HG03469 (cell line): ENCODE measurements around the gene DNAJB8.

Experiments
- ATAC-seq: cut with Tn5 transposase; IDR thresholded peaks from one replicate; pipeline ENCODE4 v1.9.1; 2021; ENCODE audit warnings: mild to moderate bottlenecking, moderate library complexity, moderate number of reproducible peaks; ENCODE audit not compliant: unreplicated experiment

DNAJB8 gene

DNA sequence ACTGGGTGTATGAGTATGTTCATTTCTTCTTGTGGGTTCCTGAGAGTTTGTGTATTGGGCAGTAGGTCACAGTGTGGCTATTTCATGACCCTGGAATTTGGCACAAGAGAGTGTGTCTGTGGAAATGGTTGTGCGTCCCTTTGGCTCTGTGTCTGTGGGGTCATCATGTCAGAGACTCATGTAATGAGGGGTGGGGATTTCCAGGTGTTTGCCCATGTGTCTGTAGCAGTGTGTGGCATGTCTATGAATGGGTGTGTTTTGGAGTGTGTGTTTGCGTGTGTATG is 27.6 kb upstream of the DNAJB8 start:
- ATAC-seq: no peak

DNA sequence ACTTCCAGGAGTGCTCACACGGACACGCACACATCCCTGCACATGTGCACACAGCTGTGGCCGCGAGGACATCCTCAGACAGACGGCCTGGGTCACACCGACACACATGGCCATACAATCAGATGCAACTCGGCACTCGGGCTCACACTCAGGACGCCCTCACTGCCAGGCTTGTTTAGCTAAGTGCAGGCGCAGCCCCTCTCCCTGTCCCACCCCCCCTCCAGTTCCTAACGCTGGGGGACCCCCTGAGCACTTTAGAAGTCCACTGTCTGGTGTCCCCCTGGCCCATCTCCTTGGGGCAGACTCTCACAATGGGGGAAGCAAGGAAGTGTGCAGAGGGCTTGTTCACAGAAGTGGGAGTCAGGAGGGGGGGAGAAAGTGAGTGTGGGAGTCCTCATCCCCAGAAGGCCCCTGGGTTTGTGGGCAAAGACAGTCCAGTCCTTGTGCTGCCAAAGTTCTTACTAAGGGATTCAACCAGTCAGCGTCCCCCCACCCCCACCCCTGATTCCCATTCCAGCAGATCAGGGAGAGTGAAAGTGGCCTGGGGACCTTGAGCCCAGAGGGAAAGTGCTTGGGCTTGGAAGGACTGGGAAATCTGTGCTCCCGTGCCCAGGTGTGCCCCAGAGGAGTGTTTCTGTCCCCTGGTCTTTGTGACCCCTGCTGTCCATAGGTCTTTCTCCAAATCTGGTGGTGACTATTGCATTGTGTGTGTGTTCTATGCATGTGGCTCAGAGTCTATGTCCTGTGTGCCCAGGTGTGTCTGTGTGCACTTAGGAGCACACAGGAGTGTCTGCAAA is 27.1 kb upstream of the DNAJB8 start:
- no peak for ATAC-seq

DNA sequence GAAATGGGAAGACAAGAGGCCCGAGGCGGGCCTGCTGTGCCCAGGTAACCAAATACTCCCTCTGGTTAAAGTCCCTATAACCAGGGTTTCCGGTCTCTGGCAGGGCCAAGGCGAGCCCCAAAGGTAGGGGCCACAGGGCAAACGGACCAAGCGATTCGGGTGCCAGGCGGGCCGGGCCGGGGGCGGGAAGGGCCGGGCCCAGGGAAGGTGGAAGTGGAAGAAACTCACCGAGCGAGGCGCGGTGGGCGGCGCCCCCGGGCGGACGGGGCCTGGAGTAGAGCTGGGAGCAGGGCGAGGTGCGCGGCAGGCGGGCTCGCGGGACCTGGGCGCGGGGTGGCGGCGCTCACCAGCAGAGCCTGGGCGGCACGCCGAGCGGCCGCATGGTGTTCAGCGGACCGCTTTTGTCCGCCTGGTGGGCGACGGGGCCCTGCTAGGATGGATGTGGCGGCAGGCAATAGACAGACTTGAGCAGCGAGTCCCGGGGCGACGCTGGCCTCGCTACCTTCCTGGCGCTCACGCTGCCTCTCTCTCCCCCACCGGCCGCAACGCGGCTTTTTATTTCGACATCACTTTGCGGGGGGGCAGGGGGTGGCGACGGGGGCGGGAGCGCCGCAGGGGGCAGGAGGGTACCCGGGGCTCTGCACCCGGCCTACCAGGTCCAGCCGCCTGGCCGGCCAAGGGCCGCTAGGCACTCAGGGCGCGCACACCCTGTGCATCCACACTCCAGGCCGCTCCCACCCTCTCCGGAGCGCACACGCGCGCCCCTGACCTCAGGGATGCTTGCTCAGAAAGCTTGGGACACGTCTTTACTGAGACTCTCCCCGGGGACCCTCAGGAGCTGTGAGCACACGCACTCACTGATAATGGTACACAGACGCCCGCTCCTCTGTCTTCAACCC is 26.2 kb upstream of the DNAJB8 start, which contains the start of gene GATA2:
Gene GATA2, minus strand, starts transcription at position 531 of the 899 bp plus-strand sequence. CDS start 6,170 bp downstream, outside the sequence.
- no peak for ATAC-seq

DNA sequence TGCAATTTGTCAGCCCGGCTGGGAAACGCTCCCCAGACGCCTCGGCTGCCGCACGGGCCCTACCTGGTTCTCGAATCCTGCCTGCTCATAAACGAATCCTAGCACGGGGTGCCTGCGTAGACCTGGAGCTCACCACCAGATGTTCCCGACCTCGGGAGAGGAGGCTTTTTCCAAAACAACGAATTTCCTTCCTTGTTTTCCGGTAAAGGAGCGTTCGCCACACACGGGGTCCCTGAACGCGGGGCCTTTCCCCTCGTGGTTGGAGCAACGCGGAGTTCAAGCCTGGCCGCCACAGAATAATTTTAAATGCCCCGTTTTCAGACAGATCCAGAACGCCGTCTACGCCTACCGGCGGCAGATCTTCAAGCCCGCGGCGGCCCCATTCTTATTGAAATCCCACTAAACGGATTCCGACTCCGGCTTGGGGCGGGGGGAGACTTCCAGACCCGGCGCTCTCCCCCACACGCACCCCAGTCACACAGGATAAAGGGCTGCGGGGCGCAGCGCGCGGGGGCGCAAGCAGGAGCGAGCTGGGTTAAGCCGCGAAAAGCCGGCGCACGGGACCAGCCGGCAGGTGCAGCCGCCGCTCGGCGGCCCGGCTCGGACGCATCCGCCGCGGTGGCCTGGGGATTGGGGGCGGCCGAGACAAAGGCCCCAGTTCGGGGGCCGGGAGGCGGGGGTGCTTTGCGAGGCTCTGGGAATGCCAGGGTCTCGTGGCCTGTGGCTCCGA is 25.4 kb upstream of the DNAJB8 start:
- no peak for ATAC-seq

DNA sequence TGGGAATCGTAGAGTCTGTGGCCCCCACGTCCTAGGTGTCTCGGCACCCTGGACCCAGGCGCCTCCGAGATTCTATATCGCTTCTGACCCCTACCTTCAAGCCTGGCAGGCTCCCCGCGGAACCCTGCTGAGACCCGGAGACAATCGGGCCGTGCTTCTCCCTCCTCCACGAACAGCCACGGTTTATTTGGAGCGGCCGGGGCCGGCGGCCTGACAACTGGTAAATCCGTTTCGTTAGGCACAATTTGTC is 24.9 kb upstream of the DNAJB8 start:
- no peak for ATAC-seq

DNA sequence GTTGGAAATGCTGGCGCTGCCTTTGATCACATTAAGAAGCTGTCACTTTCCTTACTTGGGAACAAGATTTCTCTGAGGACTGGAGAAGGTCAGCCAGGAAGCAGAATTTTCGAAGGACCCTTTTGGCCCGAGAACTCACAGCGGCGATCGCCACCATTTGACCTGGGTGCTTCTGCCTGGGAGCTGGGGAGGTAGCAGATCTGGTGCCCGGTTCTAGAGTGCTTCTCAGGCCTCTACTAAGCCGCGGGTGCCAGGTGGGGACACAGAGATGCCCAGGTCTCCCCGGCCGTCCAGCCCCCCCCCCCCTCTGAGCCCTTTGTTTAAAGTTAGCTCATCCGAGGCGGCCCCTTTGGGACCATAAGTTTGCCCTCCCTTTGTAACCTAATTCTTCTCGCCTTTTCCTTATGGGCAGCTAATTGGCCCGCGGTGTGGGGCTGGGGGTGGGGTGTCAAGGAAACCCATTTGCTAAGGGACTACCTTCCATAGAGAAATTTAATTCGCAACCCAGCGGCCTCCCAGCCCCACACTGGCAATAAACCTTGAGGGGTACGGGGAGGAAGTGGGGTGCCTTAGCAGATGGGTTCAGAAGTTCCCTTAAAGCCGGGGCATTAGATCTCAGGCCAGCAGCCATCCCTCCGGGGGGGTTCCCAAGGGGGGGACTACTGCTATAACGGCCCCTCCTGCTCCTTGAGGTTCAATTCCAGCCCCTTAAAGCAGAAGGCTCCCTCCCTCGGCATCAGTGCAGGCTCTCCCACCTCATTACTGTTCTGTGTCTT is 24.4 kb upstream of the DNAJB8 start:
- ATAC-seq: no peak

DNA sequence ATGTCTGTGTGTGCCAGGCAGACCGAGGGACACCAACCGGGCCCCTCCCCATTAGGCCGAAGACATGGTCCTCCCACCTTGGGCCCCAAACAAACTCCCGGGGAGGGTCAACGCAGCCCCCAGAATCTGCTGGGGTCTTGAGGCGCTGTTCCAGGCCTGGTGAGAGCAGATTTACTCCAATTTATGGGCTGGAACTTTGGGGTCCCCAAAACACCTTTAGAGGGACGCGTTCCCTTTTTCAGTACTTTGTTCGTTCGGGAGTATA is 23.9 kb upstream of the DNAJB8 start:
- no peak for ATAC-seq

DNA sequence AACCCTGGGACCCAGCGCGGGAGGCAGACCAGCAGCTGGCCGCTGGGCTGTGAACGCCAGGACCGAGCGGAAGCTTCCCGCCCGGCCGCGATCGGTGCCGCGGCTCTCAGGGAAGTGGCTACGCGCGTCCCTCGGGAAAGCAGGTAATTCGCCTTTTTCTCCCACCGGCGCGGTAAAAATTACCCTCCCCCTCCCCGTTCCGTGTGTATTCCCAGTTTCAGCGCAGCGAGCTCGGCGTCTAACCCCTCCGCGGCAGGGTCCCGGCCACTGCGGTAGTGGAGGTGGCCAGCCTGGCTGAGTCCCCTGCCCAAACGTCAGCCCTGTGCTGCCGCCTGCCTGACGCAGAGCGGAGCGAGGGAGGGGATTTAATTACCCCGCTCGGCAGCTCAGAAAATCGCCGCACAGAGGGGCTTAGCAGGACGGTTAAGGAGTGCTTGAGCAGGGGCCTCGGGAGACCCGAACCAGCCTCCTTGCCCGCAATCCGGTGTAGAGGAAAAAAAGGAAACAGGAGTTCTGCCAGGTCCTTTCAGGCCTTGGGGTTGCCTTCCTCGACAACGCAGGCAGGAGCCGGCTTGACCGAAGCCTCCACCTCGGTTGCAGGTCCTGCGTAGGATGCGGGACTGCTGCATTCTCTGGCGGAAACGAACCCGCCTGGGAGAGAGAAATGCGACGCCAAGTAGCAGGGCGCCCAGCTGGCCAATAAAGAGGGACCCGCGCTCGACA is 23.4 kb upstream of the DNAJB8 start:
- no peak for ATAC-seq

DNA sequence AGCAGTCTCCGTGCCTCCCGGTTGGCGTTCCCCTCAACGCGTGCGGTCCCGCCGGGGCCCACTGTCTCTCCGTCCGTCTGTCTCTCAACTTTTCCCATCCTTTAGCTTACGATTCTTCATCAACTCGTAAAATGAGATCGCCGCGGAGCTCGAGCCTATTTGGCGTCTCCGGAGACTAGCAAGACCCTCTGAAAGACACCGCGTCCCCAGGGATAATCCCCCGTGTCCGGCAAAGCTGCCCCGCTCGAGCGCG is 22.9 kb upstream of the DNAJB8 start:
- no peak for ATAC-seq

DNA sequence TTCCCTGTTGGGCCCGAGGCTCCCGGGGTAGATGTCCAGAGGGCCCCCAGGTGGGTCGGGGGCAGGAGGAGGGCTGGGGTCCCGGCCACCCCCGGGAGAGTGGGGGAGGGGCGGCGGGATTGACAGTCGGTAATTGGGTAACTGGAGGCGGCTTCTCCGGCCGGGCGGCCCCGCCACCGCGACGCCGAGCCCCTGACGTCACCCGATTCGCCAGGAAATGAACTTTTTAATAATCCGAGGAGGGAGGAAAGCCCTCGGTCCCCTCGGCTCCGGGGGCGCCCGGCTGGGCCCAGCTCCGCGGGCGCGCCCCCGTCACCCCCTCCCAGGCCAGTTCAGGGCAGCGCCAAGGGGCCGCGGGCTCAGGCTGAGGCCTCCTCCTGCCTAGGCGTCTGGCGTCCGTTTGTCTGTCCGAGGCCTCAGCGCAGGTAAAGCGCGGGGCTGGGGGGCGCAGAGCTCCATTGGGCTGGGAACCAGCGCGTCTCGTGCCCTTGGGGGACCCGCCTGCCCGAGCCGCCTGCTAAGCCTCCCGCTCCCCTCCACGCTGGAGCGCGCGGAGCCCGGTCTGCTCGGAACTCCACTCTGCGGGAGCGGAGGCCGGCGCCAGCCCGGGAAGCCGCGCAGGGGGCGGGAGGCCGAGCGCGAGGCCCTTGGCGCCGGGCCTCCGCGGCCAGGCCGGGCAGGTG is 22.4 kb upstream of the DNAJB8 start:
- no peak for ATAC-seq

DNA sequence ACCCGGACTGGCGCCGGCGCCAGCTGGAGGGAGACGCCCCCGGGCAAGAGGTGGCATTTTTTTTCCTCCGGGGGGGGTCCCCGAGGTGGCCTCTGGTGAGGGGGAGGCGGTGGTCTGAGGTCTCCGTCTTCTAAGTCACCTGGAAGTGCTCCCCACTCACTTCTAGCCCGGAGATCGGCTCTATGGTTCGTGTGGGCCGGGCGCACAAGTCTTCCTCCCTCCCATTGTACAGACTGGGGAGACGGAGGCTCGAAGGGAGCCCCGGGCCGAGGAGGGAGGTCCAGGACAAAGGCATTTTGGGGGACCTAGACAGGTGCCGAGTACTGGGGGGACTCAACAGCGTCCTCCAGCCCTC is 21.9 kb upstream of the DNAJB8 start:
- ATAC-seq: no peak

DNA sequence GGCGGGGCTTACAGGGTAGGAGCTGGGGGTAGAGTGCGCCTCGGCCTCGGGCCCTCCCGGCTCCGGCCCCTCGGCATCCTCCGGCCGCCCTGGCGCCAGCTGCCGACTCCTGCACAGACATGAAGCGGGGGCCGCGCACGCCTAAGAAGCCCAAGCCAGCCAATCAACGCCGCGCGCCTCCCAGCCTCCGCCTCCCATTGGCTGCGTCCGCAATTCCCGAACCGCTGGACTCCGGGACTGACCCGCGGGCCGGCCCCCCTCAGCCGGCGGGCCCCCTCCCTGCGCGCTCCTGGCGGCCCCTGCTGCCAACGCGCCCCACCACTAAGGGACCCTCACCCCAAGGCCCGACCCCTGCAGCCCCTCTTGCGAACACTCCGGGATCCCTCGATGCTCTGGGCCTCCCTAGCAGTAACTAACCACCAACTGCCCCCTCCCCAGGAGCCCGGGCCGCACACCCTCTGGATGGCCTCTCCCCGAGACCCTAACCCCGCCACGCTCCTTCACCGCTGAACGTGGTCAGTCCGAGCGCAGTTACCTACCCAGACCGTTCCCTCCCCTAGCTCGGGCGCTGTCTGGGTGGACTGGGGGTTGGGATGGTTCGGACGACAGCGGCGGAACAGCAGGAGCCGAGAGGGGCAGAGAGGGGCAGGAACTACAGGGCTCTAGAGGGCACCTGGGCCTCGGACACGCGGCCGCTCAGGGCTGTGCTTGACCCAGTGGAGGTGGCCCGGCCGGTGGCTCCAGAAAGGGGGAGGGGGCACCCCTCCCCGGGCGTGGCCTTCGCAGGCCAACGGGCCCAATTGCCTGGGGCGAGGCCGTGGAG is 21.3 kb upstream of the DNAJB8 start:
- no peak for ATAC-seq

DNA sequence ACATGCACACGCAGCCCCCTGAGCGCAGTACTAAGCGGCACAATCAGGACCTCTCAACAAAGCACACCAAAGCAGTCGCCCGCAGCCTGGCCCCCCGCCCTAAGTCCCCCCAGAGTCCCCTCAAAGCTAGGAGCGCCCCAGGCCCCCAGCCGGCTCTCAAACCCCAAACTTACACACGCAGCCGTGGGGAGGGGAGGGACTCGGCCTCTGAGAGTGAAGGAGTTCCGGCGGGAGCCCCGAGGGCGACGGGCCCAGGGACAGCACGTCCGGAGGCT is 20.8 kb upstream of the DNAJB8 start:
- ATAC-seq: no peak

DNA sequence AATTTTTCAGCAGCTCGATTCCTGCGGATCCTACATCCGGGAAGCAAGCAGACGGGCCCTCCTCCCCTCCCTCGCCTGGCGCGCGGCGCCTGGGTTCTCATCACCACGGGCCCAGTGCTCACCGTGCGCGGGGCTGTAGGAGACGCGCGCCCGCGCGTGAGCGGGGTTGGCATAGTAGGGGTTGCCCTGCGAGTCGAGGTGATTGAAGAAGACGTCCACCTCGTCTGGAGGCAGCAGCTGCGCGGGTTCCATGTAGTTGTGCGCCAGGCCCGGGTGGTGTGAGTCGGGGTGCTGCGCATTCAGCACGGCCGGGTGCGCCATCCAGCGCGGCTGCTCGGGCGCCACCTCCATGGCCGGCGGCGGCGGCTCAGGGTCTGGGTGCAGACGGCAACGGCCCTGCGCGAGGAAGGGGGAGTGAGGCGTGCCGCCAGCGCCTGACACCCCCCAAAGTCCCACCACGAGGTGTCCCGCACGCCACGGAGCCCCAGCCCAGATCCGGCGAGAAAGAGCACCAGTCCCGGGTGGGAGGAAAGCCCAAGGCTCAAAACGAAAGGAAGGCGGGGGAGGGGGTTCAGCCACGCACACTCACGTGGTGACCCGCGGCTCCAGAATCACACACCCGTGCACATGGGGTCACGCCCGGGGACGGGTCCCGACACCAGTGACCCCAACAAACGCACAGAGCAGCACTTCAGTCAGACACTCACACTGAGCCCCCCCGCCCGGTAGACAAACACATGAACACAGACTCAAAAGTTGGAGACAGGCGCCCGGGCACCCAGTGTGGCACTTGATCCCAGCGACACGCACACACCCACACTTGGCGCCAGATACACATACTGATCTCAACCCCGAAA is 20.2 kb upstream of the DNAJB8 start:
- ATAC-seq: no peak

DNA sequence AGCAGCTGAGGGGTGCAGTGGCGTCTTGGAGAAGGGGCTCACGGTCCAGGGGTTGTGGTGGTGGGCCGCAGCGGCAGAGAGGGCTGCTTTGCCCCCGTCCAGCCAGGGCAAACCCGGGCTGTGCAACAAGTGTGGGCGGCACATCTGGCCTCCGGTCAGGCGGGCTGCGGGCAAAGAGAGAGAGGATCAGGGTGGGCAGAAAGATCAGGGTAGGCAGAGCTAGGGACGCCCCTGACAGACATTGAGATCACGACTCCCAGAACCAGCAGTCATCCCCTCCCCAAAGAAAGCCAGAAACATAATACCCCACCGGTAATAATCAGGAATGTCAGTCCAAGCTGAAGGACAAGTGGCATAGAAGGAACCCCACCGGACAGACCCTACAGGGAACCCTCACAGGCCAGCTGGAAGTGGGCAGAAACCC is 19.5 kb upstream of the DNAJB8 start:
- ATAC-seq: no peak

DNA sequence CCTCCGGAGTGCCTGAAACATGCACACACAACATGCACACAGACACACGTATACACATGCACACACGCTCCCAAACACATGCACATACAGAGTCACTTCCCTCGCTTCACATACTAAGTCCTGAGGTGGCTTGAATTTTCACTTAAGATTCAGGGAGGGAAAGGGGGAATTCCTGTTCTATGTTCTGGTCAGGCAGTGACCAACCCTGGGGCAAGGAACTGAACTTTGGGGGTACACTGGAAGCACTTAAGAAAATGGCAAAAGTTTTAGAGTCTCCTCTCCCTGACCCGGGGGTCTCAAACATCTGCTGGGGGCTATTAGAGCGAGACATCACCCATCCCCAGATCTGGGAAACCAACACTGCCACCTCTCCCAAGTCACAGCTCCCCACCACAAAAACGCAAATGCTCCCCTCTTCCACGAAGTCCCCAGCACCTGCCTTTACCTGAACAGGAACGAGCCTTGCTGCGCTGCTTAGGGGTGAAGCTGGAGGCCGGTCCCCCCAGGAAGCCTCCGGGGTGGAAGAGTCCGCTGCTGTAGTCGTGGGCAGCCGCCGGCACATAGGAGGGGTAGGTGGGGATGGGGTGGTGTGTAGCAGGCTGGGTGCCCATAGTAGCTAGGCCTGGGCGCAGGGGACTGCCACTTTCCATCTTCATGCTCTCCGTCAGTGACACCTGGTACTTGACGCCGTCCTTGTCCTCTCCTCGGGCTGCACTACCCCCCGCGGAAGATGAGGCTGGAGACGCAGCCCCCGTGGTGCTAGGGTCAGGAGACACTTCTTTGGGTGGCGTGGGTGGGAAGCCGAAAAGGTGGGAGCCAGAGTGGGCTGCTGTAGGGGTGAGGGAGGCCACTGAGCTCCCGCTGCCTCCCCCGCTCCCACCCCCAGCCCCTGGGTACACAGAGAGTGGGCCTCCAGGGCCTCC is 18.9 kb upstream of the DNAJB8 start:
- ATAC-seq: no peak

DNA sequence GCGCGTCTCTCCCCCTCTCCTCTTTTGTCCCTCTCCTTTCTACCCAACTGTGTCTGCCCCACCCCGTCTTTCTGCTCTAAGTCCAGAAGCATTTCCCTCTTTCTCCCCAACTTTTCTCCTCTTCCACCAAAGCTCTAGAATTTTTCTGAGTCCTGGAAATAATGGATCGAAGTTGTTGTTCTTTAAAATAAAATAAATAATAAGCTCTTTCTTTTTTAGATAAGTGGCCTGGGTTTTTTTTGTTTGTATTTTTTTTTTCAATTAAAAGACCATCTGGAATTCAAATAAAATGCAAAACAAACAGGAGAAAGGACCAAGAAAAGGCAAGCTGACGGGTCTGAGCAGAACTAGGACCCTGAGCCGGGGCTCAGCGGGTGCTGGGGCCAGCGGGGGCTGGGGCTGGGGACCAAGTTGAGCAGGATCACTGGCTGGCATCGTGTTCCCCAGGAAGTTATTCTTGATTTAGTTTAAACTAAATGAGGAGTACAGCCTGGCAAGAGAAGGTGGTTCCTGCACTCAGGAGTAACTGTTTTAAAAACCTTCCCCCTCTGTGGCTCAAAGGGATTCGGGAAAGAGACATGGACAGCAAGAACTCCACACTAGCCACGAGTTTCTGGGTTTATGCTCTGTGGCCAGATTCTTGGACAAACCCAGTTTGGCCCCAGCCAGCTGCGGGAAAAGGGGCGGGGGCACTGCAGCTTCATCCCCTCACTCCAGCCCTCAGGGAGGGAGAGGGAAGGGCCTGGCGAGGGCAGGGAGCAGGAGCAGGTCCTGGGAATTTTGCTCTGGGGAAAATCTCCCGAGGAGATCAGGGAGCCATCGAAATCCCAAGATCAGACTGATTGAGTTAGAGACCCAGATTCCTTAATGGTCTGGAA is 18.0 kb upstream of the DNAJB8 start:
- no peak for ATAC-seq
